ENCODE measurements around the gene GNB4.

DNA sequence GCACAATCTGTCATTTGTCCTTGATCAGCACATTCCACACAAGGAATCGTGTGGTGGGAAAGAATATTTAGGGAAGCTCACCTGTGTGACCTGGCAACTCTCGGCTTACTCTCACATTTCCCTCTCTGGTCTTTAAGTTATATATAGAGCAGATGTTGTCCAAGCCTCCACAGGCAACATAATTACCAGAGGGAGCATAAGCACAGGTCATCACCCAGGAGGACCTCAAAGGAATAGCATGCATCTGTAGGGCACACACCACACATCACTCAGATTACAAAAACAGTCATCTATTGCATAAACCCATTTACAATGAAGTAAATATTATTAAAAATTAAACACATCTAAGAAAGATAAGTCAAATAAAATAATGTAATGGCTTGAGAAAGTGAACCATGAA, 36.5 kb downstream of the GNB4 start:
- TF ChIP-seq, protein P1, sequence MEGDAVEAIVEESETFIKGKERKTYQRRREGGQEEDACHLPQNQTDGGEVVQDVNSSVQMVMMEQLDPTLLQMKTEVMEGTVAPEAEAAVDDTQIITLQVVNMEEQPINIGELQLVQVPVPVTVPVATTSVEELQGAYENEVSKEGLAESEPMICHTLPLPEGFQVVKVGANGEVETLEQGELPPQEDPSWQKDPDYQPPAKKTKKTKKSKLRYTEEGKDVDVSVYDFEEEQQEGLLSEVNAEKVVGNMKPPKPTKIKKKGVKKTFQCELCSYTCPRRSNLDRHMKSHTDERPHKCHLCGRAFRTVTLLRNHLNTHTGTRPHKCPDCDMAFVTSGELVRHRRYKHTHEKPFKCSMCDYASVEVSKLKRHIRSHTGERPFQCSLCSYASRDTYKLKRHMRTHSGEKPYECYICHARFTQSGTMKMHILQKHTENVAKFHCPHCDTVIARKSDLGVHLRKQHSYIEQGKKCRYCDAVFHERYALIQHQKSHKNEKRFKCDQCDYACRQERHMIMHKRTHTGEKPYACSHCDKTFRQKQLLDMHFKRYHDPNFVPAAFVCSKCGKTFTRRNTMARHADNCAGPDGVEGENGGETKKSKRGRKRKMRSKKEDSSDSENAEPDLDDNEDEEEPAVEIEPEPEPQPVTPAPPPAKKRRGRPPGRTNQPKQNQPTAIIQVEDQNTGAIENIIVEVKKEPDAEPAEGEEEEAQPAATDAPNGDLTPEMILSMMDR (IDR thresholded peaks at IDR 0.05), result no peak
- no peak for TF ChIP-seq POLR2A (IDR thresholded peaks at IDR 0.05)

Measured in lower leg skin (tissue), 3 donors.